Fibroblast of lung (primary cell): ENCODE measurements around the gene CHTF18.

Experiments
- CTCF ChIP-seq, 2 donors: IDR thresholded peaks in 1 of 2; conservative IDR thresholded peaks in 1 of 2; 1 replicate in 1 of 2; 2 replicates in 1 of 2; pipeline ENCODE4 v1.5.1; 2011 to 2012; ENCODE audit warnings: low read length in 2 of 2, control low read depth in 1 of 2, inconsistent platforms in 1 of 2, low read depth in 1 of 2, mild to moderate bottlenecking in 1 of 2
- EZH2 ChIP-seq: IDR thresholded peaks from 2 replicates; pipeline ENCODE4 v1.5.1; 2012; ENCODE audit warnings: low read length, control low read depth, mild to moderate bottlenecking; ENCODE audit errors: missing control alignments

GRCh38 chr16:832652-833336 lies 44.4 kb downstream of the CHTF18 start:
- TF ChIP-seq CTCF (conservative IDR thresholded peaks at IDR 0.05 in 1 of 2, IDR thresholded peaks at IDR 0.05 in 1 of 2; ENCODE audit: low read depth in 1 of 2, low read length in 2 of 2) (no peak), EZH2 (no peak)
